NCI-H69 (cell line): Measurements from ENCODE around the gene DIS3L.
"Not testable (repeated sequence)": the region's sequence is repeated elsewhere in the genome, so short reads cannot be mapped to it uniquely, and the experiment has no call there.

Experiments used
- DNase-seq: peaks from one replicate; lab custom pipeline; 2025; lab: John Stamatoyannopoulos, UW

Gene DIS3L

GRCh38 chr15:66310786-66311185, 17.4 kb downstream of the DIS3L start:
- no peak for DNase-seq

GRCh38 chr15:66312144-66312543, 18.8 kb downstream of the DIS3L start:
- no peak for DNase-seq

- no peak for DNase-seq
These were observed 30.1 kb downstream of the DIS3L start for GRCh38 chr15:66323312-66323928.

DNA sequence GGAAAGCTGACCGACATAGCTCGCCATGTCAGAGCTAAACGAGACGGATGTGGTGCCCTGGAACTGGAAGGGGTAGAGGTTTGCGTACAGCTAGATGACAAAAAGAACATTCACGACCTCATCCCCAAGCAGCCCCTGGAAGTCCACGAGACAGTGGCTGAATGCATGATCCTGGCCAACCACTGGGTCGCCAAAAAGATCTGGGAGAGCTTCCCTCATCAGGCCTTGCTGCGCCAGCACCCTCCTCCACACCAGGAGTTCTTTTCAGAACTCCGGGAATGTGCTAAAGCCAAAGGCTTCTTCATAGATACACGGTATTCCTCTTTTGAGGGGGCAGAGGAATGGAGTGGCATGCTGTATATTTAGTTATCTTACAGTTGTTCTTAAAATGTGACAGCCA, 32.7 kb downstream of the DIS3L start:
- DNase-seq, result no peak

DNA sequence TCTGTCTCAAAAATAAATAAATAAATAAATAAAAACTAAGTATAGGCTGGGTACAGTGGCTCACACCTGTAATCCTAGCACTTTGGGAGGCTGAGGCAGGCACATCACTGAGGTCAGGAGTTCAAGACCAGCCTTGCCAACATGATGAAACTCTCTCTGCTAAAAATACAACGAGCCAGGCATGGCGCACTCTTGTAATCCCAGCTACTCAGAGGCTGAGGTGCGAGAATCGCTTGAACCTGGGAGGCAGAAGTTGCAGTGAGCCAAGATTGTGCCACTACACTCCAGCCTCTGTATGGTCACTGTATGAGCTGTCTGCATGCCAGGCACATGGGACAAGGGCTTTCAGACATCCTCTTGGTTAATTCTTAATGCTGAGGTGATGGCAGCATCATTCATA, 34.4 kb downstream of the DIS3L start:
- no peak for DNase-seq

DNA sequence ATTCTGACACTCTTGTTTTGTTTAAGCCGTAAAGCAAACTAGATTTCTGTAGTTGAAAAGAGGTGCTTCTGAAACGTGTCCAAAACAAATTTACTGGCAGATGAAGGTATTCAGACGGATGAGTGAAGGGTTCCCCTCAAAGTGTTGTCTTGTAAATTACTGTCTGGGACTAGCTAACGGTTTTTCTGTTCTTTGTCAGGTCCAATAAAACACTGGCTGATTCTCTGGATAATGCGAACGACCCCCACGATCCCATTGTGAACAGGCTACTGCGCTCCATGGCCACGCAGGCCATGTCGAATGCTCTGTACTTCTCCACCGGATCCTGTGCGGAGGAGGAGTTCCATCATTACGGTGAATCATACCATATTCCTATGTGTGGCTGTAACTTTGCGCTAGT, 35.4 kb downstream of the DIS3L start:
- DNase-seq, result no peak

DNA sequence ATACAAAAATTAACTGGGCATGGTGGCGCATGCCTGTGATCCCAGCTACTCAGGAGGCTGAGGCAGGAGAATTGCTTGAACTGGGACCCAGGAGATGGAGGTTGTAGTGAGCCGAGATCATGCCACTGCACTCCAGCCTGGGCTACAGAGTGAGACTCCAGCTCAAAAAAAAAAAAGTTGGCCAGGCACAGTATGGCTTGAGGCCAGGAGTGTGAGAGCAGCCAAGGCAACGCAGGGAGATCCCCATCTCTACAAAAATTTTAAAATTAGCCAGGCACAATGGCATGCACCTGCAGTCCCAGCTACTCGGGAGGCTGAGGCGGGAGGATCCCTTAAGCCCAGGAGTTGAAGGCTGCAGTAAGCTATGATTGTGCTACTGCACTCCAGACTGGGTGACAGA, 55.2 kb downstream of the DIS3L start:
- DNase-seq, result not testable (repeated sequence)

GRCh38 chr15:66356077-66356358, 62.6 kb downstream of the DIS3L start:
- DNase-seq, result no peak

GRCh38 chr15:66356359-66357236, 63.2 kb downstream of the DIS3L start, which contains the start of gene TIPIN:
TSS of gene TIPIN (minus strand) at chr15:66356685. CDS start at chr15:66352947, 3,738 bp downstream.
- DNase-seq, result peak; percentile 99

GRCh38 chr15:66359740-66360139, 66.4 kb downstream of the DIS3L start:
- no peak for DNase-seq

DNA sequence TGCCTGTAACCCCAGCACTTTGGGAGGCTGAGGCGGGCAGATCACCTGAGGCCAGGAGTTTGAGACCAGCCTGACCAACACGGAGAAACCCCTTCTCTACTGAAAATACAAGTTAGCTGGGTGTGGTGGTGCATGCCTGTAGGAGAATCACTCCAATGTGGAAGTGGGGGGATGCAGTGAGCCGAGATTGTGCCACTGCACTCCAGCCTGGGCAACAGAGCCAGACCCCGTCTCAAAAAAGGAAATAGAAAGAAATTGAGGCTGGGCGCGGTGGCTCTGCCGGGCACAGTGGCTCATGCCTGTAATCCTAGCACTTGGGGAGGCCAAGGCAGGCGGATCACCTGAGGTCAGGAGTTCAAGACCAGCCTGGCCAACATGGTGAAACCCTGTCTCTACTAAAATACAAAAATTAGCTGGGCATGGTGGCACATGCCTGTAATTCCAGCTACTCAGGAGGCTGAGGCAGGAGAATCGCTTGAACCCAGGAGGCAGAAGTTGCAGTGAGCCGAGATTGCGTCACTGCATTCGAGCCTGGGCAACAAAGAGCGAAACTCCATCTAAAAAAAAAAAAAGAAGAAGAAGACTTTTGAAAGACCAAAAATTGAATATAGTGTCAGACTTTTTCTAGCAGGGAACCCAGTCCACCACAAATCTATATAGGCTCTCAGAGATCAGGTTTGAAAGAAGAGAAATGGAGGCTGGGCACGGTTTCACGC, 68.5 kb downstream of the DIS3L start:
- DNase-seq, result not testable (repeated sequence)

DNA sequence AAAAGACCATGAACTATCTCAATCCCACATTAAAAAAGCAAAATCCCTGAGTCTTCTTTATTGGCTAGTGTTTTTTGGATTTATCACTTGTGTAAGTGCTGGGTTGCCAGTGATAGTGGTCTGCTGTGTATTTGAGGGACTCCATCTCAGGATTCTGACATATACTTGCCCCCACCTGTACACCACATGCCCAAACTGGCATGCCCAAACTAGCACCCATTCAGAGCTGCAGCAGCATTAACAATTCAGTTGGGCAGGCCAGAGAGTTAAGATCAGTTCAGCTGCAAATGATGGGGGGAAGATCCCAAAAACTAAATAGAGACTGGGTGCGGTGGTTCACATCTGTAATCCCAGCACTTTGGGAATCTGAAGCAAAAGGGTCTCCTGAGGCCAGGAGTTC, 69.4 kb downstream of the DIS3L start:
- DNase-seq, result no peak

GRCh38 chr15:66364944-66365528, 71.7 kb downstream of the DIS3L start:
- no peak for DNase-seq

- peak; percentile 62 for DNase-seq
These were observed 76.6 kb downstream of the DIS3L start for GRCh38 chr15:66369773-66370651.

DNA sequence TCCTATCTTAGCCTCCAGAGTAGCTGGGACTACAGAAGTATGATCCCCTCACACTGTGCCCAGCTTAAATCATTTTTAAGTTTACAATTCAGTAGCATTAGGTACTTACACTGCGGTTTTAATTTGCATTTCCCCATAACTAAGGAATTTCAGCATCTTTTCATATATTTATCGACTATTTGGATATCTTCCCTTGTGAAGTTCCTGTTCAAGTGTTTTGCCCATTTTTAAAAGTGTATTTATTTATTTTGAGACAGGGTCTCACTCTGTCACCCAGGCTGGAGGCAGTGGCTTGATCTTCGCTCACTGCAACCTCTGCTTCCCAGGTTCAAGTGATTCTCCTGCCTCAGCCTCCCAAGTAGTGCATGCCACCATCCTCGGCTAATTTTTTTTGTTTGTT, 80.8 kb downstream of the DIS3L start:
- DNase-seq, result no peak

- DNase-seq, result no peak
These were observed 85.6 kb downstream of the DIS3L start for GRCh38 chr15:66378814-66379430.

GRCh38 chr15:66381376-66381775, 88.0 kb downstream of the DIS3L start:
- not testable (repeated sequence) for DNase-seq
